Breast epithelium (tissue), 3 donors: ENCODE data around the gene SHLD3. TPM values are rescaled to one million over a fixed set of nuclear protein-coding genes. Genes with fewer than 3 reads are reported as not detected.

ENCODE experiments used
- total RNA-seq, 3 donors: library from RNA; depleted of rRNA; stranded (reverse); fragments of >200 nt; gene quantifications; one replicate each; pipeline ENCODE4 v1.1.0, GENCODE V29; 2016

SHLD3 gene
- total RNA-seq, 3 donors from 2014 or later = 3.6 to 5.1 (median 3.7) TPM

Other genes with a start within 250 kb of the SHLD3 start
- 1 to 10 TPM; 1.4 to 6.0 (median 3.9) TPM for gene ADAMTS6, start 143.1 kb upstream of the SHLD3 start, total RNA-seq
- gene CENPK, start 61.9 kb upstream of the SHLD3 start, total RNA-seq = 1 to 10 TPM in 2 of 3 donors, under 1 TPM in 1; 0.98 to 2.5 (median 1.4) TPM
- 10 to 100 TPM; 59.6 to 71.0 (median 64.0) TPM for gene PPWD1, start 61.7 kb upstream of the SHLD3 start, total RNA-seq
- 10 to 100 TPM; 15.1 to 28.7 (median 16.2) TPM for gene TRIM23, start 694 bp upstream of the SHLD3 start, total RNA-seq
- 10 to 100 TPM; 17.4 to 27.4 (median 19.7) TPM for gene TRAPPC13, start within 50 bp of the SHLD3 start, total RNA-seq
- 10 to 100 TPM in 1 of 3 donors, 1 to 10 TPM in 2; 7.9 to 10.5 (median 8.2) TPM for gene SGTB, start 97.1 kb downstream of the SHLD3 start, total RNA-seq
- gene NLN, start 97.2 kb downstream of the SHLD3 start, total RNA-seq = 10 to 100 TPM; 12.8 to 15.7 (median 14.9) TPM